Transverse colon (tissue), 4 donors: Measurements from ENCODE around the gene MRGPRG. TPM values are rescaled to one million over a fixed set of nuclear protein-coding genes. Genes with fewer than 3 reads are reported as not detected.

ENCODE experiments used
- DNase-seq: peaks from one replicate; pipeline ENCODE4 v3.0.0-alpha.2; 2019
- H3K27ac ChIP-seq, 4 donors: fragments of 200-600 bp; sonication (generic); 2 replicates each; pipeline ENCODE4 v1.5.1; 2016 to 2018; ENCODE audit warnings: inconsistent platforms in 4 of 4
- H3K27me3 ChIP-seq: fragments of 200-600 bp; sonication (generic); 2 replicates; pipeline ENCODE4 v1.5.1; 2017; ENCODE audit warnings: inconsistent platforms
- H3K36me3 ChIP-seq, 4 donors: fragments of 200-600 bp; sonication (generic); 2 replicates each; pipeline ENCODE4 v1.5.1; 2017 to 2019; ENCODE audit warnings: inconsistent platforms in 4 of 4
- H3K4me1 ChIP-seq, 4 donors: fragments of 200-600 bp; sonication (generic); 2 replicates each; pipeline ENCODE4 v1.5.1; 2017 to 2020; ENCODE audit warnings: inconsistent platforms in 4 of 4
- H3K4me3 ChIP-seq, 4 donors: fragments of 200-600 bp; sonication (generic); 1 replicate in 1 of 4; 2 replicates in 3 of 4; pipeline versions ENCODE4 v1.5.1 to v1.6.1; 2017 to 2019; ENCODE audit warnings: inconsistent platforms in 4 of 4
- H3K9me3 ChIP-seq, 2 donors: fragments of 200-600 bp; sonication (generic); 2 replicates each; pipeline ENCODE4 v1.5.1; 2017 to 2019; ENCODE audit warnings: inconsistent platforms in 2 of 2
- CTCF ChIP-seq, 5 experiments: fragments of 200-600 bp in 3 of 5; fragments of 450-650 bp in 2 of 5; sonication (generic) in 3 of 5; IDR thresholded peaks; 1 replicate in 2 of 5; 2 replicates in 3 of 5; pipeline ENCODE4 v1.5.1; 2016 to 2017; ENCODE audit warnings: antibody characterized with exemption in 5 of 5, inconsistent platforms in 3 of 5, mild to moderate bottlenecking in 2 of 5, moderate library complexity in 1 of 5
- EP300 ChIP-seq: sonication (generic); formaldehyde crosslinking; IDR thresholded peaks from one replicate; pipeline ENCODE4 v1.6.1; 2017; ENCODE audit warnings: antibody characterized with exemption, low read depth
- POLR2A ChIP-seq: fragments of 450-650 bp; IDR thresholded peaks from one replicate; pipeline ENCODE4 v1.6.1; 2016; ENCODE audit warnings: antibody characterized with exemption, mild to moderate bottlenecking, moderate library complexity
- POLR2AphosphoS5 ChIP-seq, 3 donors: sonication (generic); formaldehyde crosslinking; IDR thresholded peaks; one replicate each; pipeline ENCODE4 v1.6.1; 2016; ENCODE audit warnings: antibody characterized with exemption in 3 of 3
- WGBS, 2 donors: methylation state at CpG; one replicate each; pipeline ENCODE4 v1.1.5; 2018; ENCODE audit warnings: low coverage in 1 of 2; 5-methylcytosine and 5-hydroxymethylcytosine counted together
- in situ Hi-C, 4 donors: fragments of 200-750 bp; cut with MboI; loops; one replicate each; pipeline versions ENCODE4 v1.15.0 to v1.15.1; 2017; ENCODE audit warnings: low sequenced_read_pairs in 3 of 4, low pct_ligation_motif_present in 1 of 4, low pct_unique_long_range_greater_than_20kb in 1 of 4
- intact Hi-C: fragments of 100-400 bp; cut with DNase I; formaldehyde crosslinking; loops from one replicate; pipeline ENCODE4 v1.15.1; 2023; ENCODE audit warnings: low total_unique reads
- total RNA-seq, 4 donors: library from RNA; depleted of rRNA; stranded (reverse); fragments of >200 nt; gene quantifications; one replicate each; pipeline ENCODE4 v1.1.0, GENCODE V29; 2016

The MRGPRG gene
- total RNA-seq, 4 donors from 2014 or later, result not detected

GRCh38 chr11:3222003-3222855, 3.6 kb upstream of the MRGPRG start:
- no peaks in the 10 kb centered on the region for H3K36me3 ChIP-seq
- no peak overlapping the region for H3K27ac ChIP-seq
- H3K4me1 ChIP-seq, result peaks cover 0 to 3% (median 0%) of the 10 kb centered on the region in 4 donors
- intact Hi-C loops, result no loop called here
- DNase-seq, result peak; percentile 4
- no peak overlapping the region for H3K4me3 ChIP-seq
- TF ChIP-seq POLR2AphosphoS5 (IDR thresholded peaks at IDR 0.05), result no peak
- no peak for TF ChIP-seq POLR2A
- no peak for TF ChIP-seq CTCF (IDR thresholded peaks at IDR 0.05)
- no peaks in the 10 kb centered on the region for H3K9me3 ChIP-seq
- peaks cover 71% of the 10 kb centered on the region for H3K27me3 ChIP-seq
- in situ Hi-C loops, result loop anchor here in 2 of 4 donors (25.0 kb wide), 2 partner anchors 110 to 185 kb away; no protein-coding TSS in a partner anchor
- WGBS, 2 donors, result 82% methylated on average over 37 of the region's 37 CpGs; no CpG with 5 or more reads in 1 of the 2 donors

GRCh38 chr11:3221408-3222002, 2.9 kb upstream of the MRGPRG start:
- H3K36me3 ChIP-seq, result no peaks in the 10 kb centered on the region
- H3K9me3 ChIP-seq, result no peaks in the 10 kb centered on the region
- H3K27ac ChIP-seq, result no peak overlapping the region
- no peak overlapping the region for H3K4me3 ChIP-seq
- no peak for TF ChIP-seq POLR2A
- TF ChIP-seq POLR2AphosphoS5 (IDR thresholded peaks at IDR 0.05), result no peak
- no peak for TF ChIP-seq EP300
- no peak for TF ChIP-seq CTCF (IDR thresholded peaks at IDR 0.05)
- no peak for DNase-seq
- 36% methylated on average over 27 of the region's 27 CpGs; no CpG with 5 or more reads in 1 of the 2 donors for WGBS, 2 donors
- peaks cover 73% of the 10 kb centered on the region for H3K27me3 ChIP-seq
- in situ Hi-C loops, result loop anchor here in 2 of 4 donors (25.0 kb wide), 2 partner anchors 109 to 184 kb away; no protein-coding TSS in a partner anchor
- intact Hi-C loops, result no loop called here
- H3K4me1 ChIP-seq, result peaks cover 0 to 7% (median 0%) of the 10 kb centered on the region in 4 donors

- peaks cover 80% of the 10 kb centered on the region for H3K27me3 ChIP-seq
- no peaks in the 10 kb centered on the region for H3K9me3 ChIP-seq
- in situ Hi-C loops, result loop anchor here in 2 of 4 donors (25.0 kb wide), 2 partner anchors 108 to 183 kb away; no protein-coding TSS in a partner anchor
- no peaks in the 10 kb centered on the region for H3K36me3 ChIP-seq
- no peak overlapping the region for H3K27ac ChIP-seq
- TF ChIP-seq POLR2AphosphoS5 (IDR thresholded peaks at IDR 0.05) (no peak), EP300 (no peak), CTCF (IDR thresholded peaks at IDR 0.05) (no peak), POLR2A (no peak)
- peaks cover 0 to 7% (median 0%) of the 10 kb centered on the region in 4 donors for H3K4me1 ChIP-seq
- no peak overlapping the region for H3K4me3 ChIP-seq
- intact Hi-C loops, result loop anchor here (1.0 kb wide), 1 partner anchor 39 kb away; no protein-coding TSS in a partner anchor
- WGBS, 2 donors, result 36% methylated on average over 21 of the region's 21 CpGs; no CpG with 5 or more reads in 1 of the 2 donors
- peak; percentile 7 for DNase-seq
Measured at GRCh38 chr11:3220521-3221407, 2.2 kb upstream of the MRGPRG start.
